ENCODE measurements around the gene GPR35.

GRCh38 chr2:240599141-240599583 lies 26.1 kb upstream of the GPR35 start:
- TF ChIP-seq ARNT (IDR thresholded peaks at IDR 0.05) (no peak), LEF1 (IDR thresholded peaks at IDR 0.05; ENCODE audit: borderline replicate concordance) (no peak), ZNF384 (IDR thresholded peaks at IDR 0.05) (no peak), SP1 (IDR thresholded peaks at IDR 0.05) (no peak), ELF4 (IDR thresholded peaks at IDR 0.05) (no peak), SUZ12 (IDR thresholded peaks at IDR 0.05) (no peak), FOXA1 (IDR thresholded peaks at IDR 0.05) (no peak)

Data from HEK293T (cell line).